ENCODE data around the gene YTHDF1. TPM values are rescaled to one million over a fixed set of nuclear protein-coding genes. Genes with fewer than 3 reads are reported as not detected.
A peak's percentile ranks its signal among the peaks of the same experiment; 100 is the strongest.
"Not testable (repeated sequence)": the region's sequence is repeated elsewhere in the genome, so short reads cannot be mapped to it uniquely, and the experiment has no call there.

YTHDF1 gene
- total RNA-seq, 1 donor from 2014 or later = 59.0 TPM

- H3K4me3 Mint-ChIP-seq = peak overlapping the region; percentile 92
- H3K27ac Mint-ChIP-seq (ENCODE audit: unreplicated experiment) = peak overlapping the region; percentile 93
- TF ChIP-seq CTCF (conservative IDR thresholded peaks at IDR 0.05) = no peak
- H3K4me1 Mint-ChIP-seq = peaks cover 52% of the 10 kb centered on the region
- H3K27me3 Mint-ChIP-seq (ENCODE audit: low read depth) = peaks cover 2% of the 10 kb centered on the region
- DNase-seq (ENCODE audit: low read depth, low spot score) = no peak
- H3K36me3 Mint-ChIP-seq (ENCODE audit: low read depth) = peaks cover 4% of the 10 kb centered on the region
- no peaks in the 10 kb centered on the region for H3K9me3 Mint-ChIP-seq
Observed at GRCh38 chr20:63253065-63253437, 37.1 kb upstream of the YTHDF1 start.

DNA sequence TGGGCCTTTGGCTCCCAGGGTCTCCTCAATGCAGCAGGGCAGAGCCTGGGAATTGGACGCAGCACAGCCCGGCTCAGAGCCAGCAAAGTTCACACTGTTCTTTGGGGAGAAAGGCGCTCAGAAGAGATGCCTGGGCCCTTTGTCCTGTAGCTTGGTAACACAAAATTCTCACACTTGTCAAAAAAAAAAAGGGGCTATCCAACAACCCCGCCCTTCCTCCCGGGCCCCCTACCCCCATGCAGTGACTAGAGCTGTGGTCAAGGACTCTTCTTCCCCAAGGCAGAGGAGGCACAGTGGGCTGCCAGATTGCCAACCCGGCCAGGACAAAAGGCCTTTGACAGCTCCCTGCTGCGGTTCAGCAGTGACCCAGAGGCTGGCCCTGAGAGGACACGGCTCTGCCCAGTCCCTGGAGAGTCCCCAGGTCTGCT is 36.4 kb upstream of the YTHDF1 start:
- Mint-ChIP-seq H3K27ac (ENCODE audit: unreplicated experiment) (peak overlapping the region; percentile 93), H3K4me1 (peaks cover 50% of the 10 kb centered on the region), H3K27me3 (ENCODE audit: low read depth) (peaks cover 2% of the 10 kb centered on the region), H3K4me3 (peak overlapping the region; percentile 92), H3K9me3 (no peaks in the 10 kb centered on the region), H3K36me3 (ENCODE audit: low read depth) (peaks cover 4% of the 10 kb centered on the region)
- DNase-seq (ENCODE audit: low read depth, low spot score) = peak; percentile 22
- TF ChIP-seq CTCF (conservative IDR thresholded peaks at IDR 0.05) = no peak

DNA sequence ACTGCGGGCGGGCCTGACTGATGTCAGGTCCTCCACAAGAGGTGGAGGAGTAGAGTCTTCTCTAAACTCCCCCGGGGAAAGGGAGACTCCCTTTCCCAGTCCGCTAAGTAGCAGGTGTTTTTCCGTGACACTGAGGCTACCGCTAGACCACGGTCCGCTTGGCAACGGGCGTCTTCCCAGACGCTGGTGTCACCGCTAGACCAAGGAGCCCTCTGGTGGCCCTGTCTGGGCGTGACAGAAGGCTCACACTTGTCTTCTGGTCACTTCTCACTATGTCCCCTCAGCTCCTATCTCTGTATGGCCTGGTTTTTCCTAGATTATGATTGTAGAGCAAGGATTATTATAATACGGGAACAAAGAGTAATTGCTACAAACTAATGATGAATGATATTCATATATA is 35.4 kb upstream of the YTHDF1 start:
- peak; percentile 37 for DNase-seq (ENCODE audit: low read depth, low spot score)
- peak overlapping the region; percentile 70 for H3K27ac Mint-ChIP-seq (ENCODE audit: unreplicated experiment)
- not testable (repeated sequence) for H3K9me3 Mint-ChIP-seq; H3K27me3 Mint-ChIP-seq (ENCODE audit: low read depth); H3K36me3 Mint-ChIP-seq (ENCODE audit: low read depth)
- H3K4me3 Mint-ChIP-seq = peak overlapping the region; percentile 86
- peak; percentile 46 for TF ChIP-seq CTCF (conservative IDR thresholded peaks at IDR 0.05)
- peaks cover 45% of the 10 kb centered on the region for H3K4me1 Mint-ChIP-seq

DNA sequence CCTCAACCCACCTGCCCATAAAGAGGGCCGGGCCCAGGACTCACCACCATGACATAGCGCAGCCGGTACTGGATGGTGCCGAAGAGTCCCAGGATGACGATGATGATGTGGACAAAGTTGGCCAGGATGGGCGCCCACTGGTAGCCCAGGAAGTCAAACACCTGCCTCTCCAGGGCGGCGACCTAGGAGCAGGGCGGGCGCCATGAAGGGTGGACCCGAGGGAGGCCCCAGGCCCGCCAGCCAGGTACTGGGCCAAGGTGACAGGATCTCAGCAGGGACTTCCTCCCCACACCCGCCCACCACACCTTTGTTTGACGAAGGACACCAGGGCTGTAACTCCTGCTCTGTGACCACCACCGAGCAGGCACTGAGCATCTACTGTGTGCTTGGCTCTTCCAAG is 34.0 kb upstream of the YTHDF1 start:
- H3K27me3 Mint-ChIP-seq (ENCODE audit: low read depth) = no peaks in the 10 kb centered on the region
- no peak for DNase-seq (ENCODE audit: low read depth, low spot score)
- H3K4me1 Mint-ChIP-seq = peaks cover 33% of the 10 kb centered on the region
- no peak overlapping the region for H3K27ac Mint-ChIP-seq (ENCODE audit: unreplicated experiment)
- H3K36me3 Mint-ChIP-seq (ENCODE audit: low read depth) = no peaks in the 10 kb centered on the region
- no peak overlapping the region for H3K4me3 Mint-ChIP-seq
- TF ChIP-seq CTCF (conservative IDR thresholded peaks at IDR 0.05) = no peak
- H3K9me3 Mint-ChIP-seq = no peaks in the 10 kb centered on the region

- Mint-ChIP-seq H3K27ac (ENCODE audit: unreplicated experiment) (no peak overlapping the region), H3K27me3 (ENCODE audit: low read depth) (no peaks in the 10 kb centered on the region), H3K4me1 (peaks cover 32% of the 10 kb centered on the region), H3K9me3 (no peaks in the 10 kb centered on the region), H3K36me3 (ENCODE audit: low read depth) (no peaks in the 10 kb centered on the region), H3K4me3 (no peak overlapping the region)
- no peak for TF ChIP-seq CTCF (conservative IDR thresholded peaks at IDR 0.05)
- no peak for DNase-seq (ENCODE audit: low read depth, low spot score)
Observed at GRCh38 chr20:63248835-63249591, 33.1 kb upstream of the YTHDF1 start.

Measured in neural crest cell (in vitro differentiated cells).